Neuronal stem cell (in vitro differentiated cells): ENCODE data around the gene HOXD13.

Experiments
- DNase-seq: peaks from one replicate; pipeline ENCODE4 v3.0.0-alpha.2; 2013; ENCODE audit warnings: low spot score
- H2AFZ ChIP-seq: one replicate; pipeline ENCODE4 v1.6.1; 2013; ENCODE audit warnings: mild to moderate bottlenecking, low read length, inconsistent platforms
- H2AK5ac ChIP-seq: 2 replicates; pipeline ENCODE4 v1.6.1; 2013; ENCODE audit warnings: low read depth, mild to moderate bottlenecking, inconsistent platforms, low read length, moderate library complexity, mixed read lengths
- H2BK120ac ChIP-seq: 2 replicates; pipeline ENCODE4 v1.6.1; 2013; ENCODE audit warnings: low read depth, mild to moderate bottlenecking, inconsistent platforms, low read length, moderate library complexity, mixed read lengths
- H2BK12ac ChIP-seq: one replicate; pipeline ENCODE4 v1.6.1; 2013; ENCODE audit warnings: low read length, inconsistent platforms
- H2BK15ac ChIP-seq: 2 replicates; pipeline ENCODE4 v1.6.1; 2013; ENCODE audit warnings: mild to moderate bottlenecking, low read length, inconsistent platforms, mixed read lengths
- H2BK5ac ChIP-seq: one replicate; pipeline ENCODE4 v1.6.1; 2013; ENCODE audit warnings: inconsistent platforms, mild to moderate bottlenecking, low read length, moderate library complexity
- H3K14ac ChIP-seq: one replicate; pipeline ENCODE4 v1.6.1; 2013; ENCODE audit warnings: low read length, inconsistent platforms
- H3K18ac ChIP-seq: 2 replicates; pipeline ENCODE4 v1.6.1; 2013; ENCODE audit warnings: low read length, inconsistent platforms
- H3K23ac ChIP-seq: 2 replicates; pipeline ENCODE4 v1.6.1; 2013; ENCODE audit warnings: low read depth, mild to moderate bottlenecking, mixed read lengths, low read length, inconsistent platforms; ENCODE audit not compliant: poor library complexity
- H3K27ac ChIP-seq: replicated peaks from 3 replicates; pipeline ENCODE4 v1.5.1; 2013; ENCODE audit warnings: low read length, inconsistent platforms
- H3K27me3 ChIP-seq, 3 experiments: 2 replicates each; pipeline ENCODE4 v1.6.1; 2013; ENCODE audit warnings: low read length in 3 of 3, mild to moderate bottlenecking in 2 of 3, inconsistent platforms in 1 of 3, low read depth in 1 of 3, mixed read lengths in 1 of 3, moderate library complexity in 1 of 3; ENCODE audit not compliant: control insufficient read depth in 3 of 3, insufficient read depth in 3 of 3
- H3K36me3 ChIP-seq, 2 donors: replicated peaks in 1 of 2; 2 replicates each; pipeline ENCODE4 v1.6.1; 2013; ENCODE audit warnings: low read length in 2 of 2; ENCODE audit not compliant: control insufficient read depth in 2 of 2, insufficient read depth in 2 of 2
- H3K4ac ChIP-seq: 2 replicates; pipeline ENCODE4 v1.6.1; 2013; ENCODE audit warnings: inconsistent platforms, mild to moderate bottlenecking, low read length, moderate library complexity
- H3K4me1 ChIP-seq, 2 donors: 1 replicate in 1 of 2; 2 replicates in 1 of 2; pipeline ENCODE4 v1.6.1; 2013; ENCODE audit warnings: low read length in 2 of 2, low read depth in 1 of 2; ENCODE audit not compliant: control insufficient read depth in 2 of 2, insufficient read depth in 1 of 2
- H3K4me2 ChIP-seq: one replicate; pipeline ENCODE4 v1.6.1; 2013; ENCODE audit warnings: mild to moderate bottlenecking, low read length, inconsistent platforms; ENCODE audit not compliant: insufficient read depth, poor library complexity, severe bottlenecking
- H3K4me3 ChIP-seq, 2 donors: 2 replicates each; pipeline ENCODE4 v1.5.1; 2013; ENCODE audit warnings: low read length in 2 of 2, mild to moderate bottlenecking in 2 of 2, inconsistent platforms in 1 of 2, moderate library complexity in 1 of 2
- H3K79me1 ChIP-seq: one replicate; pipeline ENCODE4 v1.6.1; 2013; ENCODE audit warnings: low read depth, mild to moderate bottlenecking, inconsistent platforms, low read length, moderate library complexity
- H3K9ac ChIP-seq: one replicate; pipeline ENCODE4 v1.6.1; 2013; ENCODE audit warnings: mild to moderate bottlenecking, low read depth, low read length, inconsistent platforms; ENCODE audit not compliant: poor library complexity
- H3K9me3 ChIP-seq, 2 donors: replicated peaks in 1 of 2; 2 replicates each; pipeline versions ENCODE3 to v1.6.1; 2013; ENCODE audit warnings: low read length in 2 of 2, mild to moderate bottlenecking in 2 of 2, inconsistent platforms in 1 of 2, low read depth in 1 of 2, mixed read lengths in 1 of 2, moderate library complexity in 1 of 2; ENCODE audit not compliant: control insufficient read depth in 2 of 2, insufficient read depth in 1 of 2
- H4K8ac ChIP-seq: one replicate; pipeline ENCODE4 v1.6.1; 2013; ENCODE audit warnings: low read depth, mild to moderate bottlenecking, inconsistent platforms, low read length, moderate library complexity
- H4K91ac ChIP-seq: one replicate; pipeline ENCODE4 v1.6.1; 2013; ENCODE audit warnings: low read length, low read depth, mild to moderate bottlenecking, inconsistent platforms; ENCODE audit not compliant: poor library complexity
- WGBS, 2 donors: extraction: QIAGEN DNeasy Blood & Tissue Kit; methylation state at CpG; one replicate each; pipeline ENCODE4 v1.1.7; 2013; ENCODE audit warnings: missing lambda C conversion rate in 2 of 2, mixed read lengths in 1 of 2; ENCODE audit not compliant: insufficient read length in 2 of 2, insufficient replicate concordance in 1 of 2; ENCODE audit errors: extremely low coverage in 2 of 2; 5-methylcytosine and 5-hydroxymethylcytosine counted together

HOXD13 gene

DNA sequence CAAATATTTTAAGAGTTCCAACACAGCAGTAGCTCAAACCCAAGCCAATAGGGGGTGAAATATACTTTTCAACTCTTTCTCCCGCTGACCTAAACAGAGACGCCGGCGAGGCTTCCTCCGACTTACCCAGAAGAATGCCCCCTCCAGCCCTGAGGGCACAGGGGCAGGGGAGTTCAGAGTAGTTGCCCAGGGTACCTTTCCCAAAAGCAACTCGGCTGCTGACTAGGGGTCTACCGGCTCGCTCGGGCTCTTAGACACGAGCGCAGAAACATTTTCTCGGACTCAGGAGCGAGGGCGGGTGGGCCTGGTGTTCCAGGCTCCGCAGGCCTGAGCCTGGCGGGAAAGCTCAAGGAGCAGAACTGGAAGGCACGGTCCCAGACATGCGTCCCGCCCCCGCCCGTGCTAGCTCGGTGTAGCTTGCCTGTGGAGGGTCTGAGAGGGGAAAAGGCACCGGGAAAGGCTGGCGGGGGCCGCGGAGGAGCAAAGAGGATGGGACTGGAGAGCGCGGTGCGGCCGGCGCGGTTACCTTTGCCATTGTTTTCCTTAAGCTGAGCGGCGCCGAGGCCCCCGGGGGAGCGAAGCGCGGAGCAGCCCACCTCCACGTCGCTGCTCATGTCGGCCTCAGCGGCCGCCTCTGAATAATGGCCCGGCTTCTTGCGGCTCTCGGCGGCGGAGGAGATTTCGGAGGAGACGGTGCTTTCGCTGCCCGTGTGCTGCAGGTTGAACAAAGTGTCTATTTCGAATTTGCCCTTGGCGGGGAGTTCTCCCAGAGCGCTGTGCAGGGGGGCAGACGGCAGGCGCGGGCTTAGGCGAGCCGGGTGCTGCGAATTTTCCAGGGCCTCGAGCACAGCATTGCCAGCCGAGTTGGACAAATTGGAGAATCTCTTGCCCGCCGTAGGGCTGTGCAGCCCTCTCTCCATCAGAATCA, 9.4 kb upstream of the HOXD13 start:
- Histone ChIP-seq H3K36me3 (no peaks in the 10 kb centered on the region), H3K4me1 (peaks cover 0 to 3% of the 10 kb centered on the region in 2 donors), H2BK5ac (no peak overlapping the region), H3K4me2 (no peak overlapping the region), H3K4ac (no peak overlapping the region), H2AFZ (peak overlapping the region; percentile 79), H3K79me1 (no peaks in the 10 kb centered on the region), H2BK120ac (no peak overlapping the region), H3K18ac (no peak overlapping the region), H3K4me3 (no peak overlapping the region), H3K23ac (no peak overlapping the region), H3K27me3 (peaks cover 60 to 100% (median 98%) of the 10 kb centered on the region in 3 experiments), H3K14ac (no peak overlapping the region), H4K8ac (no peak overlapping the region), H2AK5ac (no peak overlapping the region), H3K27ac (no peak overlapping the region), H2BK12ac (no peak overlapping the region), H3K9ac (no peak overlapping the region), H4K91ac (no peak overlapping the region), H3K9me3 (peaks cover 0 to 4% of the 10 kb centered on the region in 2 donors), H2BK15ac (no peak overlapping the region)
- WGBS, 2 donors: no CpG with 5 or more reads among the region's 66 CpGs
- DNase-seq: no peak

DNA sequence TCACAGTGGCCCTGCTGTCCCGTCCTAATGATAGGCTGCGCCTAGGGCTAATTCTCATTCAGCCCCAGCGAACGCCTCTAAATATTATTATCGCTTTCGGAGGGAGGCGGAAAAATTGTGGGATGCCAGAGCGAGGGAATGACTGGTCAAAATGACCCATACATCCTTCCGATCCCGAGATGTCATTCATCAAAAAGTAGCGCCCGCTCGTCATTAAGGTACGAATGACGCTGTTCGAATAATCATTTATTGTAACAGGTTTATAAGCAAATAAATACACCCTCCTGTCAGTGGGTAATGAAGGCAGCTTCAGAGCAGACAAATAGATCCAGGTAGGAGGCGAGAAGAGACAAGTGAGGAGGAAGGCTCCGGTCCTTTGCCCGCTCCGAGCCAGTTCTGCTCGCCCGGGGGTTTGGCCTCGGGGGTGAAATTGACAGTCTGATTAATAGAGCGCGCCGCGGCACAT, 8.7 kb upstream of the HOXD13 start, which contains the start of gene EVX2:
EVX2 (minus strand) TSS at position 167 of the 466 bp plus-strand sequence. CDS start 186 bp downstream, outside the sequence.
- no peak within 1 kb of the TSS for H3K9ac ChIP-seq
- no peak within 1 kb of the TSS for H3K14ac ChIP-seq
- no peak within 1 kb of the TSS for H3K4me2 ChIP-seq
- H2BK12ac ChIP-seq: no peak within 1 kb of the TSS
- no CpG with 5 or more reads among the region's 27 CpGs for WGBS, 2 donors
- H3K36me3 ChIP-seq: no peaks in the 10 kb centered on the region
- peaks cover 62 to 100% (median 98%) of the 10 kb centered on the region in 3 experiments for H3K27me3 ChIP-seq
- no peak within 1 kb of the TSS for H3K23ac ChIP-seq
- H3K4ac ChIP-seq: no peak within 1 kb of the TSS
- H2BK15ac ChIP-seq: no peak within 1 kb of the TSS
- H3K9me3 ChIP-seq: peaks cover 0 to 4% of the 10 kb centered on the region in 2 donors
- no peak within 1 kb of the TSS for H2AK5ac ChIP-seq
- no peak within 1 kb of the TSS for H3K18ac ChIP-seq
- DNase-seq: no peak
- H3K4me1 ChIP-seq: peaks cover 0 to 4% of the 10 kb centered on the region in 2 donors
- no peak within 1 kb of the TSS for H4K8ac ChIP-seq
- no peaks in the 10 kb centered on the region for H3K79me1 ChIP-seq
- no peak within 1 kb of the TSS for H2BK5ac ChIP-seq
- H2AFZ ChIP-seq: peak within 1 kb of the TSS; percentile 79
- no peak within 1 kb of the TSS for H3K27ac ChIP-seq
- no peak within 1 kb of the TSS for H4K91ac ChIP-seq
- no peak within 1 kb of the TSS for H3K4me3 ChIP-seq
- H2BK120ac ChIP-seq: no peak within 1 kb of the TSS

DNA sequence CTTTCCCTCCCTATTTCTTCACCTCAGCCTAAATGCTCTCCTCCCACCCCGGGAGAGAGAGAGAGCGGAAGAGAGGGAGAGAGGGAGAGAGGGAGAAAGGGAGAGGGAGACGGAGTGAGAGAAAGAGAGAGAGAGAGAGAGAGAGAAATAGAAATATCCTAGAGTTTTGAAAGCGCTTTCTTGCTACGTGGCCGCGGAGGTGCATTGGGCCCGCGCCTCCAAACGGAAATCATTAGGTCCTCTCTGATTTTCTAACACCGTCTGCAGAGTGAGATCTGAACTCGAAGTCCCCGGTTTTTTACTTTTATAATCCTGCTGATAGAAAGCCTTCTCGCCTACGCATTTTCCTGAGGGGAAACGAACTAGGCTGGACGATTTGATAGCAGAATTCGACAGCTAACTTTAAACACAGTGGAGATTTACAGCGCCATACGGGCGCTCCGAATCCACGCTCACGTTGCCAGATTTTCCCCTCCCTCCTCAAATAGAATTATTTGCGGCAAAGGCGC, 7.9 kb upstream of the HOXD13 start:
- no peak overlapping the region for H2BK15ac ChIP-seq
- no CpG with 5 or more reads among the region's 26 CpGs for WGBS, 2 donors
- H3K4ac ChIP-seq: no peak overlapping the region
- H2BK5ac ChIP-seq: no peak overlapping the region
- H3K4me1 ChIP-seq: peaks cover 0 to 3% of the 10 kb centered on the region in 2 donors
- H2AK5ac ChIP-seq: no peak overlapping the region
- no peak for DNase-seq
- H3K36me3 ChIP-seq: no peaks in the 10 kb centered on the region
- H3K4me2 ChIP-seq: no peak overlapping the region
- H3K9me3 ChIP-seq: peaks cover 0 to 3% of the 10 kb centered on the region in 2 donors
- H3K4me3 ChIP-seq: no peak overlapping the region
- H3K18ac ChIP-seq: no peak overlapping the region
- no peak overlapping the region for H3K14ac ChIP-seq
- no peak overlapping the region for H4K91ac ChIP-seq
- no peaks in the 10 kb centered on the region for H3K79me1 ChIP-seq
- no peak overlapping the region for H3K27ac ChIP-seq
- H3K23ac ChIP-seq: no peak overlapping the region
- no peak overlapping the region for H2BK12ac ChIP-seq
- H2BK120ac ChIP-seq: no peak overlapping the region
- H3K27me3 ChIP-seq: peaks cover 58 to 100% (median 98%) of the 10 kb centered on the region in 3 experiments
- H3K9ac ChIP-seq: no peak overlapping the region
- peak overlapping the region; percentile 48 for H2AFZ ChIP-seq
- no peak overlapping the region for H4K8ac ChIP-seq
